HG02884 (cell line): ENCODE data around the gene KRT39.
"Not testable (repeated sequence)": the region's sequence is repeated elsewhere in the genome, so short reads cannot be mapped to it uniquely, and the experiment has no call there.

Experiments used
- ATAC-seq: cut with Tn5 transposase; IDR thresholded peaks from one replicate; pipeline ENCODE4 v1.9.1; 2021; ENCODE audit warnings: mild to moderate bottlenecking, moderate library complexity; ENCODE audit not compliant: unreplicated experiment

The KRT39 gene

DNA sequence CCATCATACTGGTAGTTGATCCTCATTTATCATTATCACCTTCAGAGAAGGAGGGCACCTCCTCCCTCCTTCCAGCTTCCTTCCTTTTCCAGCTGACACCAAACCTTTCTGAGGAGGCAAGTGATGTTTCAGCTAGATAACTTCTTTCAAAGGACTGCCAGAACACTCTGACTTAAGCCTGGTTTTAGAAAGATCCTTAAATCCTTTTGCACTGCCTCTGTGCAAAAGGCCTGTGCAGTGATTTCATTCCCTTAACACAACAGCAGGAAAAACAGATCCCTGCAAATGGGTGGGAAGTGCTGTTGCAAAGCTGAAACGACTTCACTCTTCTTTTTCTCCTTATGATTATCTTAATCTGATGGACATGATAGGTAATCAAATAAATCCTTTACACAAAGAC, 22.2 kb downstream of the KRT39 start:
- no peak for ATAC-seq

DNA sequence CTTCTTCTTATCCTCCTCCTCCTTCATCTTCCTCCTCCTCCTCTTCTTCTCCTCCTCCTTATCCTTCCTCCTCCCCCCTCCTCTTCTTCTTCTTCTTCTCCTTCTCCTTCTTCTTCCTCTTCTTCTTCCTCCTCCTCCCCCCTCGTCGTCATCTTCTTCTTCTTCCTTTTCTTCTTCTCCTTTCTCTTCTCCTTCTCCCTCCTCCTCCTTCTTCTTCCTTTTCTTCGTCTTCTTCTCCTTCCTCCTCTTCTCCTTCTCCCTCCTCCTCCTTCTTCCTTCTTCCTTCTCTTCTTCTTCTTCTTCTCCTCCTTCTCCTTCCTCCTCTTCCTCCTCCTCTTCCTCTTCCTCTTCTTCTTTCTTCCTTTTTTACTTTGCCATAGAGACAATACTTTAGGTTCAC, 24.2 kb downstream of the KRT39 start:
- no peak for ATAC-seq

DNA sequence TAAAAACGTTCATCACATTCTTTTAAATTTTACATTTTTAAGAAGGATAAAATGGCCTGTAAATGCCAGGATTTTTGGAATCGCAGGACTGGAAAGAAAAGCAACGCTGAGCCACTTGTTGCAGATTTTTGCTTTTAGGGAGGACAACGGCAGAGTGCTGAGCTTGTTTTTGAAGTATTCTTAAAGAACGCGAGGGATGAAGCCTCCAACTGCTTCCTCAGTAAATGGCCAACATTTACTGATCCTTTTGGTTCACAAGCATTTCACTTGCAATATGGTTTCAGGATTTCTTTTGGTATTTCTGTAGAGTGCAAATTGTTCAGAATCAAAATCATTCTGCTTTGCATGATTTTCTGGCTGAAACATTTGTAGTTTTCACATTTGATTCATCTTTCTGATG, 26.5 kb downstream of the KRT39 start:
- no peak for ATAC-seq

DNA sequence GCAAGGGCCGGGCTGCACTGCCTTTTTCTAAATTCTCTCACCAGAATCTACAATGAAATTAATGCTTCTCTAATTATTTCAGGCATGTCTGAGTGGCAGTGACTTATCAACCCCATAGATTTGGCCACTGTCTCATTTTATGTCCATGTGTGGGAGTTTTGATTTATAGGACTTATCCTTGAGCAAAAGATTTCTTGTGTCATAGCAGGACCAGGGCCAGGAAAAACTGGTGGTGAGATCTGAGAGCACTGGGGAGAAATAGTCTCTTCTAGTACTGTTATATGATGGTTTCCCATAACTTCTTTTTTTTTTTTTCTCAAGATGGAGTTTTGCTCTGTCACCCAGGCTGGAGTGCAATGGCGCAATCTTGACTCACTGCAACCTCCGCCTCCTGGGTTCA, 27.8 kb downstream of the KRT39 start:
- no peak for ATAC-seq

DNA sequence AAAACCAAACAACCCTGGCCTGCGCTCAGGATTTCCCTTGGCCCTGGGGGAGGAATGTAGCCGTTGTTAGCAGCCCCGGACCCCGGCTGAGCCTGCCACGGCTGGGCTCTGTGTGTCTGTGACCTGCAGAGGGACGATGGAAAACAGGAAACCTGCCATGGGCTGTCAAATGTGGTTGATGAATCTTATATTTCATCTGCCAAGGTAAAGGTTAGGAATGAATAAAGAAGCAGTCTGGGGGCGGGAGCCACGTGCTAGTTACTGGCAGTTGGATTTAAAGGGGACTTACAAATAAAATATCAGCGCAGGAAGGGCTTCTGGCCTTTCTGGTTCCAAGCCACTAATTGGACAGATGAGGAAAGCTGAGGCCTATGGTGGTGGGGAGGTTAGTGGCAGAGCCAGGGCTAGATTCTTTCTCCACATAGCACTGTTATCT, 29.3 kb downstream of the KRT39 start, which contains the start of gene KRT23:
Gene KRT23, minus strand, starts transcription at position 263 of the 436 bp plus-strand sequence. CDS start 1,043 bp downstream, outside the sequence.
- ATAC-seq: no peak

DNA sequence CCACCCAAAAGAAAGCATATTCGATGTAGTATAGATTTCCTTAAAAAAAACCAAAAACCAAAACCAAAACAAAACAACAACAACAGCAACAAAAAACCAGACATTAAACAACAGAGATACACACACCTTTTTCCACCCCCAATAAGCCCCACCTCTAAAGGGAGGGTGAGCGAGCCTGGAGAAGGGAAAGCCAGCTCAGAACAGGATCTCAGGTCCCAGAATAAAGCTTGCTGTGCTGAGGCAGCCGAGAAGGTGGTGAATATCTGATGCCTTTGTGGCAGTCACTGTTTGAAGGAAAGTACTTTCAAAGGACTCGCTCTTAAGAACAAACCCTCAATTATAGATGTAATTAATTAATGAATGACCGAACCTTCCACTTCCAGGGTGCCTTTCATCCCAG, 29.8 kb downstream of the KRT39 start:
- no peak for ATAC-seq

DNA sequence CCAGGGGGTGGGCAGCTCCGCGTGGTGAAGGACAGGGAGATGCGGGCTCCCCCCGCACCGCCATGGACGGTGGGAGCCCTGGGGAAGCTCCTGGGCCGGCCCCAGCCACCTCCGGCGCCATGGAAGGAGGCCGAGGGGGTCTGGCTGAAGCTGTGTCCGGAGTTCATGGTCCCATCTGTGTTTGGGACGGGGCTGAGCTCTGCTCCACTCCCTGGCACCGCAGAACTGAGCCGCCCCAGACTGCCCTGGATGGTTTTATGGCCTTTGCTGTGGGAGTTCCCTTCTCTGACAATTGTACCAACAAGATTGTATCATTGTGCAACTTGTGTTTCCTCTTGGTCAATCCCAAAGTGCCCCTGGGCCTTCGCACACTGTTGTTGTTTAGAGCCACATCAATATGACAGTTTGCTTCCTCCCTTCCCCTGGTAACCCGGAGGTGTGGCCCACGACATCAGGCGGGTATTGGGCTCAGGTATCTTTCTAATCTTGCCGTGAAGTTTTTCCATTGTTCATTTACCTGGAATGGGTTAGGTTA, 30.2 kb downstream of the KRT39 start:
- no peak for ATAC-seq

DNA sequence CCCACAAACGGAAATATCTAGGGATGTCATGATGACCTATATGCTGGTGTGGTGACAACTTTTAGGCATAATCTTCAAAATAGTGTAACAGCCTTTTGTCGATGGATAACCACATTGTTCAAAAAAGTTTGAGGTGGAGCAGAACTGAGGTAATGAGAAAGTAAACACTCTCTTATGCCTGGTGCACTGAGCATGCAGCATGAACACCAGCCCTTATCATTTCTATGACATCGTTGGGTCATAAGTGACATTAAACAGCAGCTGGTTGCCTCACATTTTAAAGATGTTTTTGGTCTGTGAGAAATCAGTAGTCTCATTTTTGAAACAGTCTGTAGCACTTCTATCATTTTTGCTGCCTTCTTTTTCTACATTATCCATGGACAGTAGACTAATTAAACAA, 31.1 kb downstream of the KRT39 start:
- no peak for ATAC-seq

DNA sequence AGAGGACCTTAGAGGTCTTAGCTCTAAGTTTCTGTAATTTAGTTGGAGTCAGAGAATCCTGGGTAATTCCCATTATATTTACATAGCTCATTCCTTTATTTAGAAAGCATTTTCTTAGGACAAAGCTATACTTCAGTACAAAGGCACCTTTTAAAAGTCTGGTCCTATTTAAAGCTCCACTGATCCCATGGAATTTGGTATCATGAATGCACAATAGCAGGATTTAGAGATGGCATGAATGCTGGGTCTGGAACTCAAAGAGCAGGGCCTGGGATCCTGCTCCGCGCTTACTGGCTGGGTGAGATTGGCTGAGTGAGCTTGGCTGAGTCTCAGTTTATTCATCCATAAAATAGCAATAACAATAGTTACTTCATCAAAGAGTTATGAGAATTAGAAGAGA, 34.1 kb downstream of the KRT39 start:
- ATAC-seq: no peak

DNA sequence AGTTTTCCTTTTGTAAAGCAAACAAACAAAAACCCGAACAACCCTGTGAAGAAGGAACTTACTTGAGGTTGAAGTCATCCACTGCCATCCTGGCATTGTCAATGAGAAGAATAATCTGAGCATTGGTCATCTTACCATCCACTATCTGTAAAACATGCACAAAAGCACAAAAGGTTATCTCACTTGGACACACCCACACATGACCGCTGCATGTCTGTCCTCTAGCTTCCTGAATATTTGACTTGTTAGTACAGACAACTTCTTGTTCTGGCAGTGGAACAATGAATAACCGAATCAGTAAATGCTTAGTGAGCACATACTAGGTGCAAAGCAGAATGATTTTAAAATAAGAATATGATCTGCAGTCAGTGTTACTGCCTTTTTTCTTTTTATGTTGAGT, 35.4 kb downstream of the KRT39 start:
- no peak for ATAC-seq

DNA sequence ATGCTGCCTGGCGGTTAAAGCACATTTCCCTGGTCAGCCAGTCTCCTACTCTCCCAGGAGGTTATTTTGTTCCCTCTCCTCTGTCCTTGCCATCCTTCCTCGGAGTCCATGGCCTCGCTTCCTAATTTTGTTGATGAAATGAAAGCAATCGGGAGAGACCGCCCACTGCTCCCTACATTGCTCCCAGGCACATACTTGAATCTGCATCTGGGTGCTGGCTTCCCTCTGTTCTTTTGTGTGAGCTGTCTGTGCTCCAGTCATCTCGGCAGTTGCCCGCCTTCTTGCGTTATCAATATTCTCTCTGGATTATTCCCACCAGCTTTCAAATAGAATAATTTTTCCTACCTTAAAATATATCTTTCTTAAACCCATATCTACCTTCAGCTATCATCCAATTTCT, 40.4 kb downstream of the KRT39 start:
- no peak for ATAC-seq

DNA sequence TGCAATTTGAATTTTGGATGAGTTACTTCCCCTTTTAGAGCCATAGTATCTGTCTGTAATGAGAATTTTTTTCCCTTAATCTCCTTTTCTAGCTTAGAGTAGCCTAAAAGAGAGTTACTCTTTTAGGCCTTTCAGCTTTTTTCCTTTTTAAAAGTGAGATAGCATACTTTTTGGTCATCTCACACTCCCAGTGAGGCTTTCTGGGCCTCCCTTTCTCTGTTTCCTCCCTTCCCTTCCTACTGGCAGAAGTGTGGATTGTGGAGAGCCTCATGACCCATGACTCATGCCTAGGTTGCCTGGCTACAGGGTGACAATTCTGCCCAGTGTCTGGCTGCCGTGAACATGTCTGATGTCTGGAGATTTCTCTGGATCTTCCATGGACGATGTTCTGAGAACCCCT, 44.5 kb downstream of the KRT39 start:
- ATAC-seq: no peak

DNA sequence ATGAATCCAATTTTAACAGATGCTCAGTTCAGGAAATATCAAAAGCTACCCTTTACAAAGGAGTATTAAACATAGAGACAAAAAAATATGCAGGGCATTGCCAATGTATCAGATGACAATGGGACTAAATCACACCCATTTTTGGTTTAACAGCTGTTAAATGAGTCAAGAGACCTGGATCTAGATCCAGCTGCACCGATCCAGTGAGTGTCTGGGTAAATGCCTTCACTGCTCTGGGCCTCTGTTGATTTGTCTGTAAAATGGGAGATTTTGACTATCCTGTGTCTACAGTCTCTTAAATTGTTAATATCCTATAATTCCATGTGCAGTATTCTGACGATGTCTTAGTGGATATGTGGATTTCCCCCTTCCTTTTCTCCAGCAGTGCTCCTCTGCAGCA, 45.7 kb downstream of the KRT39 start:
- no peak for ATAC-seq

DNA sequence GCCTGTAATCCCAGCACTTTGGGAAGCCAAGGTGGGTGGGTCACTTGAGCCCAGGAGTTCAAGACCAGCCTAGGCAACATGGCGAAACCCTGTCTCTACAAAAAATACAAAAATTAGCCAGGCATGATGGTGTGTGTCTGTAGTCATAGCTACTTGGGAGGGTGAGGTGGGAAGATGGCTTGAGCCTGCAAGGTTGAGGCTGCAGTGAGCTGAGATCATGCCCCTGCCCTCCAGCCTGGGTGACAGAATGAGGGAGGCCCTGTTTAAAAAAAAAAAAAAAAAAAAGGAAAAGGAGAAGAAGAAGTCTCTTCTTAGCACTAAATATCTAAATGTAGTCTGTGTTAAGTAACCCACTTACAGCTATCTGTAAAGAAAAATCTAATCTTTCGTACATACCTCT, 49.6 kb downstream of the KRT39 start:
- ATAC-seq: not testable (repeated sequence)

DNA sequence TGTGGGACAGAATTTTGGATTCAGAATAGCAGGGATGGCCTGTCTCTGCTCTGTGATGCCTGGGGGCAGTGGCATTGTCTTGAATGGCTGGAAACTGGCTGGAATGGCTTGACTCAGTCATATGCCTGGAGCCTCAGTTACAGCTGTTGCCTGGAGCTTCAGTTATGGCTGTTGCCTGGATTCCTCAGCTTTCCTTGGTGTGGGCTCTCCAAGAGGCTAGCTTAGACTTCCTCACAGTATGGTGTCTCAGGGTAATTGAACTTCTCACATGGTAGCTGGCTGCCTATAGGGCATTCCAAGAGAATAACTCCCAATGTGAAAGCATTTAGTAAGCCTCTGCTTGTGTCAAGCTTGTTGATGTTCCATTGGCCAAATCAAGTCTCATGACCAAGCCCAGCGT, 50.4 kb downstream of the KRT39 start:
- no peak for ATAC-seq

DNA sequence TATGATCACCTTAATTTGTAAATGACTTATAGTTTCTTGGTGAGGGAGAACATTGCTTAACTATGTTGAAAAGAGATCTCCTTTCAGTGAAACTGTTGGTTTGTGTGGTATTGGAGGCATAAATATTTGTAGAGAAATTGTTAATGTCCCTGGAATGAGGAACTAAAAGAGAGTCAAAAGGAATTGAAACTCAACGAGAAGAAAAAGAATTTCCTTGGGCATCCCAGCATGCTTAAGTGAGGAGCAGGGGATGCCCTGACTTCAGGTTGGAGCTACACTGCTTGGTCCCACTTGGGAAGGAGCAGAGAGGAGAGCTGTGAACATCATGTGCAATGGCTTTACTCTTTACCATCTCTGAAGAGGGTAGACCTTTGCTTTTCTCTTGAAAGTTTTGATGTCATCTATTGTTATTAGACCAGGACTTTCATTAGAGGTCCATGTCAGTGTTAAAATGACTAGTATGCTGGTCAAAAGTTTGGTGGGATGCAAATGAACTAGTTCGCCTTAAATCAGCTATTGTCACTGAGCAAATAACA, 51.0 kb downstream of the KRT39 start:
- no peak for ATAC-seq

DNA sequence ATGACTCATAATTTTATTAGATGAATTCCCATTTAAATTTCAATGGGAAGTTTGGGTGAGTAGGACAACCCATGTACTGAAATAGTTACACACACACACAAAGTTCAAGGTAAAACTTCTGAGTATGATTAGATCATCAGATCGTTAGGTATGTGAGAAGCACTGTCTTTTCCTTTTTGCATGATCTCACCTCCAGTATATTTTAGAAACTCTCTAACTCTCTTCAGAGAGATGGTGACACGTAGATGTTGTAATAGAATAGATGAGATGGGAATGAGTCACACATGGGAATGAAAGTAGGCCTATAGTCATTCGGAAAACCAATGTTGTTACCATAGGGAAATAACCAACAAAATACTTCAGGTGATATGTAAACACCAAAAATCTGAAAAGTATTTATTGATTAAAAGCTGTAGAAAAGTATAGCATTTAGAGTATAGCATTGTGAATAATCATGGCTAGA, 51.5 kb downstream of the KRT39 start:
- ATAC-seq: no peak

DNA sequence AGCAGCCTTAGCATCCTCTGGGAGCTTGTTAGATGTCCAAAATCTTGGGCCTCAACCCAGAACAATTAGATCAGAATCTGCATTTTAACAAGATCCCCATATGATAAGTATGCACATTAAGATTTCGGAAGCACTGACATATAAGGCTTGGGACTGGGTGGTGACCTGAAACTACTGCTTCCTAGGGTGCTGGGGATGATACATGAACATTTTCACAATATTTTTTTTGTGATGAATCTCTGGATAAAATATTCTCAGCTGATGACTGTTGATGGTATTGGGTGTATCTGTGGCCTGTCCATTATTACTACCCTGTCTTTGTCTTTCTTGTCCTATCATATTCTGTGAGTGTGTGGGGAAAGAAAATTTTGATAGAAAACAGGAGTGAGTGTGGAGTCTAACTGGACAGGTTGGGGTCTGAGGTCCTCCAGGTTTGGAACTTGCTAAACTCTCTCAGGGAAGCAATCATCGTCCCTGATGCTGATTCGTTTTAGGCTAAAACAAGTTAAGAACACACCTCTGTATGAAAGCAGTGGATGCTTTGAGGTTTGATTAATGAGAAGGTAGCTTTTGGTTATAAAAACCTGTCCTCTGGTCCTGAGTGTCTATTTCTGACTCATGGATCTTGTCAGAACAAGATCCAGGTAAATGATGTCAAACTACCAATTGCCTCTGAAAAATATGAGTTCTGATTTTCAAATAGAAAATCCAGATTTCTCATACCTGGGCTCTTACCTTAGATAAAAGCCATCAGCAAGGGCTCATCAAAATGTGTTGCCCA, 52.5 kb downstream of the KRT39 start:
- ATAC-seq: no peak

DNA sequence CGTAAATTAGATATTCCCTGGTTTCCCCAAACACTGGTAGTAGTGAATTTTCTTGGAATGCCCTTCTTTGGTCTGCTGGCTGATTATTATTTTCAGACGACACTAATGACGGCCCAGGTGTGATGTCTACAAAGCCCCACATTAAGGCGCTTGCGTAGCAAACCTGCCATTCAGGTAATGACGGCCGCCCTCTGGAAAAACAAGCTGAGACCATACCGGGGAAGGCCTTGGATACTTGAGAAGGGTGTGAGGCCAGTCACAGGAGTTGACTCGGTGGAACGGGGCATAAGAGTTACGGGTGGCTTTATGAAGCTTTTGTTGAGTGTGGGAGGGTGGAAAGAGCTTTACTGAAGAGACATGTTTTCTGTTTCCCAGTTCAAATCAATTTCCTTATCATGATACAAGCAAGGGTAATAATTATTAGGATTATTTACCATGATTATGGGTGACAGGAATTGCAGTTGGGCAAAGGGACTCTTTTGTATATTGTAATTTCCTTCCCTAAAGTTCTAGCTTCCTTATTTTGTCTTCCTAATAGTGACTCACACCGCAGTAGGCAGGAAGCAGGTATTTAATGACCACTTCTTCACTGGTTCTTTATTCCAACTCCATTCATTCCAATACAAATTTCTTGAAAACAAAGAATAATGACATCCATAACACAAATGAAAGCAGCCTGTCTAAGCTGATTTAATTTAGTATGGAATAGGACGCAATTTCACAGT, 54.1 kb downstream of the KRT39 start:
- ATAC-seq: no peak

DNA sequence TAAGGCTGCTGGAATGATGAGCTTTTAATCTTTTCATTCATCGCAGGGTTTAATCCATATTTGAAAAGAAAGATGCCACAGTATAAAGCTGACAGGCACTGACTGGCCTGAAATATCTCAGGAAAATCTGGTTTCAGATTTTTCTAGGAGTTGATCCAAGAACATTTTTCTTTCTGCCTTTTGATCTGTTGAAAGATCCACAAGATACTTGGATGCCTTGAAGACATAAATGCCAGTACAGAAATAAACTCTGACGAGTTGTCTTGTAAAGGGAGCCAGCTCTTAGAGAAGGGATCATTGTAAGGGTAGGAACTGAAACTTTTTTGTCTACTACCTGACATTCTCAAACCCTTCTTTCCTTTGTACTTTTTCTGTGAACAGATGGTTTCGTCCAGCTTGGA, 56.3 kb downstream of the KRT39 start:
- ATAC-seq: no peak

DNA sequence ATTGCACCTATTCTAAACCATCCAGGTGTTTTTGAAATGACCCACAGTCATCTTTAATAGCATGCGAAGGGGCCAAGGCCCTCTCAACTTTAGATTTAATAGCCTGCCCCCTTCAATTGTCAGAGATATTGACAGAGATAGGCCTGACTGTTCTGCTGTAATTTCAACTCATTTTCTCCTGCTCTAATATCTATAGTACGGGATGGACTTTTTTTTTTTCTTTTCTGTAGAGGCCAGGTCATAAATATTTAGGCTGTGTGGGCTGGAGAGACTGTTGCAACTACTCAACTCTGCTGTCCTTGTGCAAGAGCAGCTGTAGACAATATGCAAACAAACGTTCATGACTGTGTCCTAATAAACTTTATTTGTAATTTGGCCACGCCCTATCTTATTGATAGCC, 57.0 kb downstream of the KRT39 start:
- ATAC-seq: no peak

DNA sequence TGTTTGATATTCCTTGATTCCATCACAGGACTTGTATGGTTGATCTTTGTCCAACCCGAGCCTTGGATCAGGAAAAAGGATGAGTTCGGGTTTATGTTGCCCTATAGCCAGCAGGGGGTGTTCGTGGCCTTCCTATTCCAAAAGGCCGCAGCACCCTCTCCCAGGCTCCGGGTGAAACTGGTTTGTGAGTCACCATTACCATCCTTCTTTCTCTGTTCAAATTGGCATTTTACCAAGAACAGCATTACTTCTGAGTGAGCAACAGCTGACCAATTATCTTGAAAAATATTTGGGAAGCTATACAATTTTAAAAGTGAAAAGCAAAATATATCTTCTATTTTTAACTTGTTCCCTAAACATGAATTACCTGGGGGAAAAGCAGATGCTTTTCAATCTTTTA, 57.4 kb downstream of the KRT39 start:
- ATAC-seq: no peak
